AG10803 (cell line): ENCODE results near the gene CEPT1.

ENCODE experiments used
- DNase-seq: peaks from one replicate; pipeline ENCODE4 v3.0.0; 2010; ENCODE audit warnings: low read depth
- H3K4me3 ChIP-seq: 2 replicates; pipeline ENCODE4 v1.5.1; 2011; ENCODE audit warnings: mild to moderate bottlenecking, low read length, control low read depth
- CTCF ChIP-seq: conservative IDR thresholded peaks from 2 replicates; pipeline ENCODE4 v1.5.1; 2011; ENCODE audit warnings: mild to moderate bottlenecking, low read length, control low read depth, inconsistent platforms

Gene CEPT1

GRCh38 chr1:111222308-111223125, 82.5 kb downstream of the CEPT1 start:
- peak; percentile 91 for TF ChIP-seq CTCF

GRCh38 chr1:111223126-111223685, 83.2 kb downstream of the CEPT1 start:
- no peak for DNase-seq
- H3K4me3 ChIP-seq = no peak overlapping the region
- no peak for TF ChIP-seq CTCF

More at GRCh38 chr1:111222308-111223125, 82.5 kb downstream of the CEPT1 start:
- no peak overlapping the region for H3K4me3 ChIP-seq
- peak; percentile 46 for DNase-seq

GRCh38 chr1:111225091-111225490, 85.1 kb downstream of the CEPT1 start:
- no peak overlapping the region for H3K4me3 ChIP-seq
- TF ChIP-seq CTCF = no peak
- DNase-seq = no peak

GRCh38 chr1:111225717-111226400, 85.8 kb downstream of the CEPT1 start:
- TF ChIP-seq CTCF = no peak
- no peak overlapping the region for H3K4me3 ChIP-seq
- DNase-seq = no peak

- no peak for TF ChIP-seq CTCF
- H3K4me3 ChIP-seq = no peak within 1 kb of the TSS
- peak; percentile 52 for DNase-seq
Measured at GRCh38 chr1:111227434-111227833, 87.4 kb downstream of the CEPT1 start, which contains the start of gene CHI3L2. Gene CHI3L2 (plus strand): TSS chr1:111227713. CDS start chr1:111227730, 17 bp downstream.

GRCh38 chr1:111227851-111228747, 88.1 kb downstream of the CEPT1 start:
- peak; percentile 78 for DNase-seq
- no peak for TF ChIP-seq CTCF
- H3K4me3 ChIP-seq = no peak overlapping the region
